IMR-90 (cell line): ENCODE results near the gene CECR2. TPM values are rescaled to one million over a fixed set of nuclear protein-coding genes. Genes with fewer than 3 reads are reported as not detected.
A peak's percentile ranks its signal among the peaks of the same experiment; 100 is the strongest.

Experiments
- ATAC-seq: fragments of 200-7000 bp; cut with Tn5 transposase; 2 replicates; pipeline ENCODE4 v1.9.1; 2020; ENCODE audit warnings: low read depth, mild to moderate bottlenecking, moderate library complexity
- BruUV-seq: library from RNA; stranded (reverse); fragments of 400-500 nt; replicated peaks from 2 replicates; lab custom pipeline; 2021; lab: Mats Ljungman, UMichigan
- CTCF ChIA-PET: fragments of 300-600 bp; formaldehyde crosslinking; extraction: SDS; loops from one replicate; lab custom pipeline; 2021; ENCODE audit warnings: antibody characterized with exemption; lab: Yijun Ruan, JAX
- POLR2A ChIA-PET: fragments of 300-600 bp; sonication (Branson Sonifier 250); formaldehyde crosslinking; loops from one replicate; lab custom pipeline; 2022; ENCODE audit warnings: antibody characterized with exemption; ENCODE audit not compliant: unreplicated experiment; lab: Charles Lee
- DNase-seq: peaks from one replicate; pipeline ENCODE4 v3.0.0; 2013
- H2AFZ ChIP-seq: replicated peaks from 2 replicates; pipeline ENCODE3; 2013; ENCODE audit warnings: low read length, mild to moderate bottlenecking; ENCODE audit not compliant: poor library complexity
- H2AK5ac ChIP-seq: 2 replicates; pipeline ENCODE4 v1.6.1; 2013; ENCODE audit warnings: low read depth, low read length, inconsistent platforms
- H2AK9ac ChIP-seq: replicated peaks from 2 replicates; pipeline ENCODE3; 2013; ENCODE audit warnings: mild to moderate bottlenecking, low read depth, low read length, moderate library complexity; ENCODE audit not compliant: poor library complexity
- H2BK120ac ChIP-seq: 2 replicates; pipeline ENCODE4 v1.6.1; 2013; ENCODE audit warnings: low read depth, low read length, inconsistent platforms
- H2BK15ac ChIP-seq: 3 replicates; pipeline ENCODE4 v1.6.1; 2013; ENCODE audit warnings: low read depth, low read length, inconsistent platforms
- H2BK20ac ChIP-seq: 2 replicates; pipeline ENCODE4 v1.6.1; 2013; ENCODE audit warnings: low read depth, mild to moderate bottlenecking, inconsistent platforms, low read length, moderate library complexity
- H2BK5ac ChIP-seq: 2 replicates; pipeline ENCODE4 v1.6.1; 2013; ENCODE audit warnings: mild to moderate bottlenecking, low read depth, low read length, inconsistent platforms; ENCODE audit not compliant: poor library complexity, severe bottlenecking
- H3K14ac ChIP-seq: replicated peaks from 2 replicates; pipeline ENCODE4 v1.6.1; 2013; ENCODE audit warnings: low read depth, low read length, inconsistent platforms
- H3K18ac ChIP-seq: 2 replicates; pipeline ENCODE4 v1.6.1; 2013; ENCODE audit warnings: low read depth, low read length, control low read depth
- H3K23ac ChIP-seq: 2 replicates; pipeline ENCODE4 v1.6.1; 2013; ENCODE audit warnings: low read depth, low read length, inconsistent platforms
- H3K27ac ChIP-seq: 2 replicates; pipeline ENCODE4 v1.5.1; 2013; ENCODE audit warnings: mild to moderate bottlenecking, control low read depth, low read length; ENCODE audit not compliant: insufficient read depth
- H3K27me3 ChIP-seq: 2 replicates; pipeline ENCODE4 v1.6.1; 2013; ENCODE audit warnings: low read length; ENCODE audit not compliant: control insufficient read depth, insufficient read depth
- H3K36me3 ChIP-seq: 2 replicates; pipeline ENCODE4 v1.6.1; 2013; ENCODE audit warnings: low read length, mixed read lengths; ENCODE audit not compliant: control insufficient read depth, insufficient read depth
- H3K4ac ChIP-seq: 2 replicates; pipeline ENCODE4 v1.6.1; 2013; ENCODE audit warnings: low read depth, low read length, inconsistent platforms
- H3K4me1 ChIP-seq: 2 replicates; pipeline ENCODE4 v1.6.1; 2013; ENCODE audit warnings: low read length, mixed read lengths; ENCODE audit not compliant: control insufficient read depth, insufficient read depth
- H3K4me2 ChIP-seq: 2 replicates; pipeline ENCODE4 v1.6.1; 2013; ENCODE audit warnings: low read depth, mild to moderate bottlenecking, control low read depth, low read length, moderate library complexity
- H3K4me3 ChIP-seq: 2 replicates; pipeline ENCODE4 v1.5.1; 2013; ENCODE audit warnings: low read depth, mild to moderate bottlenecking, control low read depth, low read length, moderate library complexity; ENCODE audit not compliant: insufficient read depth
- H3K56ac ChIP-seq: 2 replicates; pipeline ENCODE4 v1.6.1; 2013; ENCODE audit warnings: low read length, inconsistent platforms; ENCODE audit not compliant: insufficient read depth; ENCODE audit errors: extremely low read depth
- H3K79me1 ChIP-seq, 2 experiments: 2 replicates each; pipeline ENCODE4 v1.6.1; 2013; ENCODE audit warnings: low read length in 2 of 2, inconsistent platforms in 1 of 2, low read depth in 1 of 2
- H3K9ac ChIP-seq: 2 replicates; pipeline ENCODE4 v1.6.1; 2013; ENCODE audit warnings: low read depth, low read length, control low read depth
- H3K9me1 ChIP-seq: 2 replicates; pipeline ENCODE4 v1.6.1; 2013; ENCODE audit warnings: low read length, inconsistent platforms; ENCODE audit not compliant: insufficient read depth
- H3K9me3 ChIP-seq: 2 replicates; pipeline ENCODE4 v1.6.1; 2013; ENCODE audit warnings: low read length; ENCODE audit not compliant: control insufficient read depth, insufficient read depth
- H4K20me1 ChIP-seq: 2 replicates; pipeline ENCODE4 v1.6.1; 2013; ENCODE audit warnings: low read length, inconsistent platforms; ENCODE audit not compliant: insufficient read depth
- H4K5ac ChIP-seq: 2 replicates; pipeline ENCODE4 v1.6.1; 2013; ENCODE audit warnings: mild to moderate bottlenecking, low read depth, low read length, control low read depth
- H4K8ac ChIP-seq, 2 experiments: 2 replicates each; pipeline ENCODE4 v1.6.1; 2013; ENCODE audit warnings: low read depth in 2 of 2, low read length in 2 of 2, control low read depth in 1 of 2, inconsistent platforms in 1 of 2
- H4K91ac ChIP-seq: 2 replicates; pipeline ENCODE4 v1.6.1; 2013; ENCODE audit warnings: low read depth, low read length, inconsistent platforms; ENCODE audit not compliant: insufficient read depth
- BHLHE40 ChIP-seq: fragments of 150-350 bp; IDR thresholded peaks from 2 replicates; pipeline ENCODE4 v1.6.1; 2016; ENCODE audit warnings: mild to moderate bottlenecking, low read depth, low read length
- CEBPB ChIP-seq: IDR thresholded peaks from 2 replicates; pipeline ENCODE4 v1.6.1; 2012; ENCODE audit warnings: low read depth, low read length, improper control_type of control experiment
- CHD1 ChIP-seq: IDR thresholded peaks from 2 replicates; pipeline ENCODE4 v1.6.1; 2012; ENCODE audit warnings: low read depth, low read length, improper control_type of control experiment
- FOS ChIP-seq: fragments of 150-350 bp; IDR thresholded peaks from 2 replicates; pipeline ENCODE4 v1.6.1; 2016; ENCODE audit warnings: low read depth, low read length
- MAZ ChIP-seq: IDR thresholded peaks from 2 replicates; pipeline ENCODE4 v1.6.1; 2012; ENCODE audit warnings: low read depth, mild to moderate bottlenecking, low read length, improper control_type of control experiment, moderate library complexity, borderline replicate concordance
- NFE2L2 ChIP-seq: fragments of 150-350 bp; IDR thresholded peaks from 2 replicates; pipeline ENCODE4 v1.6.1; 2016; ENCODE audit warnings: low read depth, mild to moderate bottlenecking, low read length
- POLR2A ChIP-seq: IDR thresholded peaks from 2 replicates; pipeline ENCODE4 v1.6.1; 2012; ENCODE audit warnings: mild to moderate bottlenecking, low read depth, low read length
- RAD21 ChIP-seq: IDR thresholded peaks from 2 replicates; pipeline ENCODE4 v1.6.1; 2012; ENCODE audit warnings: low read length, improper control_type of control experiment
- RFX5 ChIP-seq: IDR thresholded peaks from 2 replicates; pipeline ENCODE4 v1.8.0; 2012; ENCODE audit warnings: low read depth, mild to moderate bottlenecking, low read length, moderate library complexity
- SMC3 ChIP-seq: fragments of 150-350 bp; IDR thresholded peaks from 2 replicates; pipeline ENCODE4 v1.6.1; 2016; ENCODE audit warnings: low read depth, mild to moderate bottlenecking, antibody characterized with exemption, low read length, moderate library complexity
- WGBS, 2 experiments: methylation state at CpG; one replicate each; pipeline versions ENCODE4 v1.1.5 to v1.1.7; 2013; ENCODE audit warnings: missing lambda C conversion rate in 2 of 2; ENCODE audit not compliant: insufficient read length in 1 of 2; ENCODE audit errors: extremely low coverage in 2 of 2; 5-methylcytosine and 5-hydroxymethylcytosine counted together
- dilution Hi-C: fragments of 300-500 bp; cut with HindIII; formaldehyde crosslinking; loops from one replicate; pipeline ENCODE4 v1.14.3; 2018; ENCODE audit warnings: low sequenced_read_pairs; ENCODE audit not compliant: unreplicated experiment
- in situ Hi-C: fragments of 300-500 bp; cut with MboI; formaldehyde crosslinking; loops from 3 replicates; pipeline ENCODE4 v1.14.3; 2019; ENCODE audit warnings: low sequenced_read_pairs, inconsistent platforms, mixed read lengths
- intact Hi-C: fragments of 100-400 bp; cut with micrococcal nuclease; formaldehyde crosslinking; loops from 2 replicates; pipeline ENCODE4 v1.10.0; 2022
- polyA plus RNA-seq, 3 experiments: library from polyadenylated mRNA; depleted of rRNA; stranded (reverse); fragments of >200 nt; gene quantifications; 2 replicates each; pipeline ENCODE4 v1.2.3, GENCODE V29; 2012; ENCODE audit warnings: low replicate concordance in 1 of 3
- total RNA-seq: library from RNA; depleted of rRNA; stranded (reverse); fragments of >200 nt; gene quantifications from 2 replicates; pipeline ENCODE4 v1.2.3, GENCODE V29; 2012
- TF ChIP-seq, protein P1 (sequence below): fragments of 150-350 bp; IDR thresholded peaks from 2 replicates; pipeline ENCODE4 v1.6.1; 2016; ENCODE audit warnings: low read depth, mild to moderate bottlenecking, low read length, moderate library complexity, borderline replicate concordance

CECR2 gene
- total and polyA plus RNA-seq, 2 of the 4 experiments (the other 2 are of a cell fraction) = under 0.01 TPM; not detected in 1

DNA sequence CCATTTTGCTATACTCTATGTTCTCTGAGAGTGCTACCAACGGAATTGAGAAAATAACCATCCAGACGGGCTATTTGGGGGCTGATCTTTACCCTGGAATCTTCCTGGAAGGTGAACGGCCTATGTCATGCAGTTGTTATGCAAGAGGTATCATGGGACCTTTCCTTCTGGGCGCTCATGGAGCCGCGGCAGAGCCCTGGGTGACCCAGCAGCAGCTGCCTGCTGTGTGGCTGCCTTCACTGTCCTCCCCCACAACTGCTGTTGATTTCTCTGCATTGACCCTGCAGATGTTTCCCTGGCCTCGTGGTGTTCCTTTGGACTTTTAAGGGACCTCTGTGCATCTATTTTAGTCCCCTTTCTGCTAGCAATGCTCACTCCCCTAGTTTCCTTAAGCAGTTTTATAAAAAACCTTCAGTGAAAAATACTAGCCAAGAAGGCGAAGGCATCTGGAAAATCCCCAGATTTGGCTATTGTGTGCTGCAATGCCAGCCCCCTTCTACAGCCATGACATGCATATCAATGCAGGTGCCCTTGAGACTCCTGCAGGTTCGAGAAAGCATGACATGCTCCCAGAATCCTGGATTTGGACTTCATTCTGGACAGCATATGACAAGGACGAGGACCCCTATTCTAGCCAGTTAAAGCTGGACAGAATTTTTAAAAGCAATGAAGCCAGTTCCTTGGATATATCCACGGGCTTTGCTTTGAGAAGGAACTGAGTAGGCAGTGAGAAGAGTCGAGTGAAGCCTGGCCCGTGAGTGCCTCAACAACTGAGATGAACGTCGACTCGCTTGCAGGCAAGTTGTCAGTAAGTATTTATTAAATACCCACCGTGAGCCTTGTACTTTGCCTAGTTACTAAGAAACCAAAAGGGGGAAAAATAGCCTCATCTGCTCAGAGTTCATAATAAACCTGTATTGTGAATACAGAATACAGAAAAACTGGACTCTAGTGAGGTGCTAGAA, 193.9 kb downstream of the CECR2 start, which contains the start of gene SLC25A18:
SLC25A18 (plus strand) TSS at position 593 of the 965 bp plus-strand sequence. CDS start 16,447 bp downstream, outside the sequence.
- BruUV-seq = no TSS peak
- 49% methylated on average over 3 of the region's 17 CpGs; no CpG with 5 or more reads in 1 of the 2 experiments for WGBS, 2 experiments
- DNase-seq (no peak), ATAC-seq (no peak)
- TF ChIP-seq RAD21 (no peak), SMC3 (no peak), POLR2A (no peak), CEBPB (no peak), CHD1 (no peak), FOS (no peak), BHLHE40 (no peak), RFX5 (no peak), MAZ (no peak), NFE2L2 (no peak)
- TF ChIP-seq, protein P1, sequence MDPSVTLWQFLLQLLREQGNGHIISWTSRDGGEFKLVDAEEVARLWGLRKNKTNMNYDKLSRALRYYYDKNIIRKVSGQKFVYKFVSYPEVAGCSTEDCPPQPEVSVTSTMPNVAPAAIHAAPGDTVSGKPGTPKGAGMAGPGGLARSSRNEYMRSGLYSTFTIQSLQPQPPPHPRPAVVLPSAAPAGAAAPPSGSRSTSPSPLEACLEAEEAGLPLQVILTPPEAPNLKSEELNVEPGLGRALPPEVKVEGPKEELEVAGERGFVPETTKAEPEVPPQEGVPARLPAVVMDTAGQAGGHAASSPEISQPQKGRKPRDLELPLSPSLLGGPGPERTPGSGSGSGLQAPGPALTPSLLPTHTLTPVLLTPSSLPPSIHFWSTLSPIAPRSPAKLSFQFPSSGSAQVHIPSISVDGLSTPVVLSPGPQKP = no peak
- no peak within 1 kb of the TSS for H2BK20ac ChIP-seq
- no peaks in the 10 kb centered on the region for H4K20me1 ChIP-seq
- H3K14ac ChIP-seq = no peak within 1 kb of the TSS
- no peaks in the 10 kb centered on the region for H3K4me1 ChIP-seq
- H3K9me3 ChIP-seq = no peaks in the 10 kb centered on the region
- no peak within 1 kb of the TSS for H3K9ac ChIP-seq
- no peak within 1 kb of the TSS for H3K4ac ChIP-seq
- no peak within 1 kb of the TSS for H2BK15ac ChIP-seq
- H2AK9ac ChIP-seq = no peak within 1 kb of the TSS
- H3K56ac ChIP-seq = no peak within 1 kb of the TSS
- H3K36me3 ChIP-seq = no peaks in the 10 kb centered on the region
- no peak within 1 kb of the TSS for H4K91ac ChIP-seq
- H2BK120ac ChIP-seq = no peak within 1 kb of the TSS
- H3K27ac ChIP-seq = no peak within 1 kb of the TSS
- dilution Hi-C loops = no loop called here
- H2AFZ ChIP-seq = peak within 1 kb of the TSS; percentile 51
- CTCF ChIA-PET = no interaction called here
- no peak within 1 kb of the TSS for H4K5ac ChIP-seq
- H2BK5ac ChIP-seq = no peak within 1 kb of the TSS
- H3K9me1 ChIP-seq = no peaks in the 10 kb centered on the region
- no peak within 1 kb of the TSS for H2AK5ac ChIP-seq
- H3K23ac ChIP-seq = no peak within 1 kb of the TSS
- no peak within 1 kb of the TSS for H3K4me3 ChIP-seq
- POLR2A ChIA-PET = no interaction called here
- intact Hi-C loops = loop anchor here (2.0 to 10.0 kb wide), 2 partner anchors 58 to 76 kb away; partner anchors contain the start of gene BCL2L13
- in situ Hi-C loops = loop anchor here (10.0 to 25.0 kb wide), 2 partner anchors 162 to 499 kb away; no protein-coding TSS in a partner anchor
- no peak within 1 kb of the TSS for H3K4me2 ChIP-seq
- H3K18ac ChIP-seq = no peak within 1 kb of the TSS
- peaks cover 5% of the 10 kb centered on the region for H3K27me3 ChIP-seq
- H4K8ac ChIP-seq = no peak within 1 kb of the TSS
- no peaks in the 10 kb centered on the region for H3K79me1 ChIP-seq
